ELR (cell line): ENCODE results near the gene HAUS8.
"Not testable (repeated sequence)": the region's sequence is repeated elsewhere in the genome, so short reads cannot be mapped to it uniquely, and the experiment has no call there.

ENCODE experiments used
- DNase-seq: peaks from one replicate; pipeline ENCODE4 v3.0.0-alpha.2; 2015; ENCODE audit warnings: low read depth

Gene HAUS8

DNA sequence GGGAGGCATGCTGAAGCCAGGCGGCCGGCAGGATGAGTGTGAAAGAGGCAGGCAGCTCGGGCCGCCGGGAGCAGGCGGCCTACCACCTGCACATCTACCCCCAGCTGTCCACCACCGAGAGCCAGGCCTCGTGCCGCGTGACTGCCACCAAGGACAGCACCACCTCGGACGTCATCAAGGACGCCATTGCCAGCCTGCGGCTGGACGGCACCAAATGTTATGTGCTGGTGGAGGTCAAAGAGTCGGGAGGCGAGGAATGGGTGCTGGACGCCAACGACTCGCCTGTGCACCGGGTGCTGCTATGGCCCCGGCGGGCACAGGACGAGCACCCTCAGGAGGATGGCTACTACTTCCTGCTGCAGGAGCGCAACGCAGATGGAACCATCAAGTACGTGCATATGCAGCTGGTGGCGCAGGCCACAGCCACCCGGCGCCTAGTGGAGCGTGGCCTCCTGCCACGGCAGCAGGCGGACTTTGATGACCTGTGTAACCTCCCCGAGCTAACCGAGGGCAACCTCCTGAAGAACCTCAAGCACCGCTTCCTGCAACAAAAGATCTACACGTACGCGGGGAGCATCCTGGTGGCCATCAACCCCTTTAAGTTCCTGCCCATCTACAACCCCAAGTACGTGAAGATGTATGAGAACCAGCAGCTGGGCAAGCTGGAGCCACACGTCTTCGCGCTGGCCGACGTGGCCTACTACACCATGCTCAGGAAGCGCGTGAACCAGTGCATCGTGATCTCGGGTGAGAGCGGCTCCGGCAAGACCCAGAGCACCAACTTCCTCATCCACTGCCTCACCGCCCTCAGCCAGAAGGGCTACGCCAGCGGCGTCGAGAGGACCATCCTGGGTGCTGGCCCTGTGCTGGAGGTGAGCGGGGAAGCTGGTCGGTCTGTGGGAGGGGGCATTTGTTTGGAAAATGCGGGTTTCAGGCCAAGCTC, 26.7 kb upstream of the HAUS8 start:
- no peak for DNase-seq

DNA sequence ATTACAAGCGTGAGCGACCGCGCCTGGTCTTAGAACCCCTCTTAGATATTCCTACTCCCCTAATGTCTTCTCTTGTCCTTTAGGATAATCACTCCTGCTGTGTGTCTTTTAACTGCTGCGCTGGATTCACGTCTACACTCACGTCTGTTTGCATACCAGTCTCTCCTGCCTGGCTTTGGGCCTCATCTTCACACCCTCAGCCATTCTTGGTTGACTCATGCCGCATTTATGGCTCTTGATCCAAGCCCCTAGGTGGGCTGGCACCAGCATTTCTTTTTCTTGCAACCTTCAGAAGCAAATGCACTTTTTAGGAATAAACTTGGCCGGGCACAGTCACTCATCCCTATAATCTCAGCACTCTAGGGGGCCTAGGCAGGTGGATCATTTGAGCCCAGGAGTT, 23.1 kb upstream of the HAUS8 start:
- no peak for DNase-seq

DNA sequence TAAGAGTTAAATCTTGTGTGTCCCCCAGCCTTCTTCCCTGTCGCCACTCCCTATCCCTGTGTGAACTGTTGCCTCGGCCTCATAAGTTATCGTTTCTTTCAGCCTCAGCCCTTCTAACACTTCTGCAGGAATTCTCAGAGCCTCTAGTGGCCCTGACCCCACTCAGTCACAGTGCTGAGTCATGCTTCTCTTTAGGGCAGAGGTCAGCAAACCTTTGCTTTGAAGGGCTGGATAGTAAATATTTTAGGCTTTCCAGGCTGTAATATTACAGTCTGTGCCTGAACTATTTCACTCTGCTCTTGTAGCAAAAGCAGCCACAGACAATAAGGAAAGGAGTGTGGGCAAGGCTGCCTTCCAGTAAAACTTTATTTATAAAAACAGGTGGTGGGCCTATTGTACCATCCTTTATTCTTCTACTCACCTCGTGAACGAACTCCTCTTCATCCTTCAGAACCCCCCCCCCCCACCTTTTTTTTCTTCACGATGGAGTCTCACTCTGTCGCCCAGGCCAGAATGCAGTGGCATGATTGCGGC, 22.4 kb upstream of the HAUS8 start:
- DNase-seq, result peak; percentile 71

DNA sequence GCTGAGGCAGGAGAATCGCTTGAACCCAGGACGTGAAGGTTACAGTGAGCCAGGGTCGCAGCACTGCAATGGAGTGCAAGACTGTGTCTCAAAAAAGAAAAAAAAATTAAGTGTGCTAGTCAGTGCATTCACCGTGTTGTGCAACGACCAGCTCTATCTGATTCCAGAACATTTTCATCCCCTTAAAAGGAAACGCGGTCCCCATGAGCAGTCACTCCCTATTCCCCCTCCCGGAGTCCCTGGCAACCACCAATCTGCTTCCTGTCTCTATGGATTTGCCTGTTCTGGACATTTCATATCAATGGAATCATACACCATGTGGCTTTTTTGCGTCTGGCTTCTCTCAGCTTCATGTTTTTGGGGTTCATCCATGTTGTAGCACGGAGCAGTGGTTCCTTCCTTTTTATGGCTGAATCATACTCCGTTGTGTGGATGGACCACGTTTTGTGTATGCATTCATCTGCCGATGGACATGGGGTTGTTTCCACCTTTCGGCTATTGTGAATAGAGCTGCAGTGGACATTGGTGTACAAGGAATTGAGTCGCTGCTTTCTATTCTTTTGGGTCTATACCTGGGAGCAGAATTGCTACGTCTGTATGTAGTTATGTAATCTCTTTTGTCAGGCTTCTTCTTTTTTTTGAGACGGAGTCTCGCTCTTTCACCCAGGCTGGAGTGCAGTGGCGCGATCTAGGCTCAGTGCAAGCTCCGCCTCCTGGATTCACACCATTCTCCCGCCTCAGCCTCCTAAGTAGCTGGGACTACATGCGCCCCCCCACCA, 20.1 kb upstream of the HAUS8 start:
- DNase-seq, result no peak

DNA sequence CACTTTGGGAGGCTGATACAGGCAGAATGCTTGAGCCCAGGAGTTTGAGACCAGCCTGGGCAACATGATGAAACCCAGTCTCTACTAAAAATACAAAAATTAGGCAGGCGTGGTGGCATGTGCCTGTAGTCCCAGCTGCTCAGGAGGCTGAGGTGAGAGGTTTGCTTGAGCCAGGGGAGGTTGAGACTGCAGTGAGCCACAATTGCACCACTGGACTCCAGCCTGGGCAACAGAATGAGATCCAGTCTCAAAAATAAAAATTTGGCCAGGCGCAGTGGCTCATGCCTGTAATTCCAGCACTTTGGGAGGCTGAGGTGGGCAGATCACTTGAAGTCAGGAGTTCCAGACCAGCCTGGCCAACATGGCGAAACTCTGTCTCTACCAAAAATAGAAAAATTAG, 19.4 kb upstream of the HAUS8 start:
- DNase-seq, result not testable (repeated sequence)

DNA sequence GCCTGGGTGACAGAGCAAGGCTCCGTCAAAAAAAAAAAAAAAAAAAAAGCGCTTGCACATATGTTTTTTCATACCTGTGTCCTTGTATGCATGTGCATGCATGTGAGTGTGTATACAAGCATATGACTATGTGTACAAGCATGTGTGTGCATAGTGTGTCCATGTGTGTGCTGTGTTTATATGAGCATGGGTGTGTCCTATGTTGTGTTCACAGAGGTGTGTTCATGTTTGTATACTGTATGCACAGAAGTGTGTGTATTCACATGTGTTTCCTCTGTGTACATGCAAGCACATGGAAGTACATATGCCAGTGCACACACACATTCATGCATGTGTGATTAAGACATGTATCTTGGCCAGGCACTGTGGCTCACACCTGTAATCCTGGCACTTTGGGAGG, 17.4 kb upstream of the HAUS8 start:
- DNase-seq, result no peak

DNA sequence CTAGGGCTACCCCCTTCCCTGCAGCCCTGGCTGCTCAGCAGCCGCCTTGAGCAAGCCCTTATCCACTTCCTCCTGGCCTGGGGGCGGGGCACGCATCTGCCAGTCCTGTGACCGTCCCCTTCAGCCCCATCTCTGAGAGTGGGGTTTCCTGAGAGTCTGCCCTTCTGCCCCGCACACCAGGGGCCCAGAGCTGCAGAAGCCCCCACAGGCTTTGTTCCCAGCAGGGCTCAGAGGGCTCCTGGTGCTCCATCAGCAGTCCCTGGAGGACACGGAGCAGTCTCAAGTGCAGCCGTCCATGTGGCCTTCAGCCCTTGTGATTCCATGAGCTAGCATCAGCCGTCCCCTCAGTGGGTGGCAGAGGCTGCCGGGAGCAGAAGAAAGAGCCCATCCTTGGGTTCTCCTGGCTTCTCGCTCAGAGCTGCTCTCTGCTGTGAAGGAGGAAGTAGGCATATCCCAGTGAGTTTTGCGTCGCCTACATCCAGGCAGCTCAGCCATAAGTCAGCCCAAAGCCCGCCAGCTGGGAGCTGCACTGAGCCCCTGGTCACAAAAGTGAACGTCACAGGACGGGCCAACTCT, 16.6 kb upstream of the HAUS8 start:
- no peak for DNase-seq

DNA sequence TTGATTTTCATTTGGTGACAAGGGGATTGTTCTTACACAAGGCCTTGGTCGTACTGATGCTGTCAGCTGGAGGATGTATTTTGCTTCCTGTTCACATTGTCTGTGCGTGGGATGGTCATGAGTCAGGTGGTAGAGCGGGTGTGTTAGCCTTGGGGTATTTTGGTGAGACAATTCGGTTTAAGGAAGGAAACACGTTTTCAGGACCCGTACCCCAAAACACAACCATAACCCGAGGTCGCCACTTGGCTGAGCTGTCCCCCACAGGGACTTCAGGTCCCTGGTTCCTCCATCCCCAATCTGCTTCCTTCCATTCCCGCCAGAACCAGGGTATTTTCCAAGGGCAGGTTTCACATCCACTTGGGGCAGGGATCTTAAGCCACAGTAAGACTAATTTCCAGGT, 15.3 kb upstream of the HAUS8 start:
- peak; percentile 87 for DNase-seq

DNA sequence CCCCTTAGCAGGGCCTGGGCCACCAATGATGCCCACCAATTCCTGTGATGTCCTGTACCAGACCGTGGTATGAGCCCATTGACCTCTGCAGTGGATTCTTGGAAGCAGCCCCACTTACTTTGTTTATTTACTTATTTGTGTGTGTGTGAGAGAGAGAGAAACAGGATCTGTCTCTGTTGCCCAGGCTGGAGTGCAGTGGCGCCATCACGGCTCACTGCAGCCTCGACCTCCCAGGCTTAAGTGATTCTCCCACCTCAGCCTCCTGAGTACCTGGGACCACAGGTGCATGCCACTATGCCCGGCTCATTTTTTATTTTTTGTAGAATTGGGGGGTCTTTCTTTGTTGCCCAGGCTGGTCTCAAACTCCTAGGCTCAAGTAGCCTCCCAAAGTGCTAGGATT, 13.3 kb upstream of the HAUS8 start:
- DNase-seq, result no peak

DNA sequence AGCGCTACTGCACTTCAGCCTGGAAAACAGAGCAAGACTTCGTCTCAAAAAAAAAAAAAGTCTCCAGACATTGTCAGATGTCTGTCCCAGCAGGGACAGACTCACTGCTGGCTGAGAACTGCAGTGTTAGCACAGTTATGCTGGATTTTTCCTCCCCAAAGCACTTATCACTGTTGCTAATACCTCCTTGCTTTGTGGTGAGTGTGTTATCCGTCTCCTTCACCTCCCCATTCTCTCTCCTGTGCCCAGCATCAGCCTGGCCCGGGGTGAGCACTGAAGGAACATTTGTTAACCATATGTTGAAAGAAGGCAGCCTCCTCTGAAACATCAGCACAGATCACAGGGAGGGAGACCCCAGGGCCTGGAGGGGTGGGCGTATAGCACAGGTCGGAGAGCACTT, 11.6 kb upstream of the HAUS8 start:
- DNase-seq, result no peak

DNA sequence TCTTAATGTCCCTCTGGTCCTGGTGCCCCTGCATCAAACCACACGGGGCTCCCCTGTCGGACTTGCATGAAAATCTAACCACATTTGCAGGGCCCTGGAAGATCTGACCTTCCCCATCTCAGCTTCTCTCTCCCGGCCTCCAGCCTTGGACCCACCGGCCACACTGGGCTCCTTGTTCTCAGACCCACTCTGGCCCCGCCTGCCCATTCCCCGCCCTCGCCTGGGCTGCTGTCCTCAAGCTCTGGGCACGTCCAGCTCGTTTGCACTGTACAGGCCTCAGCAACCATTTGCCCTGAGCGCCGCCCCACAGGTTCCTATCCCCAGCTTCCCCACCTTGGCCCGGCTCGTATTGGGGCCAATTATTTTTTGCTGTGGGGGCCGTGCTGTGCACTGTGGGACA, 10.9 kb upstream of the HAUS8 start:
- no peak for DNase-seq

DNA sequence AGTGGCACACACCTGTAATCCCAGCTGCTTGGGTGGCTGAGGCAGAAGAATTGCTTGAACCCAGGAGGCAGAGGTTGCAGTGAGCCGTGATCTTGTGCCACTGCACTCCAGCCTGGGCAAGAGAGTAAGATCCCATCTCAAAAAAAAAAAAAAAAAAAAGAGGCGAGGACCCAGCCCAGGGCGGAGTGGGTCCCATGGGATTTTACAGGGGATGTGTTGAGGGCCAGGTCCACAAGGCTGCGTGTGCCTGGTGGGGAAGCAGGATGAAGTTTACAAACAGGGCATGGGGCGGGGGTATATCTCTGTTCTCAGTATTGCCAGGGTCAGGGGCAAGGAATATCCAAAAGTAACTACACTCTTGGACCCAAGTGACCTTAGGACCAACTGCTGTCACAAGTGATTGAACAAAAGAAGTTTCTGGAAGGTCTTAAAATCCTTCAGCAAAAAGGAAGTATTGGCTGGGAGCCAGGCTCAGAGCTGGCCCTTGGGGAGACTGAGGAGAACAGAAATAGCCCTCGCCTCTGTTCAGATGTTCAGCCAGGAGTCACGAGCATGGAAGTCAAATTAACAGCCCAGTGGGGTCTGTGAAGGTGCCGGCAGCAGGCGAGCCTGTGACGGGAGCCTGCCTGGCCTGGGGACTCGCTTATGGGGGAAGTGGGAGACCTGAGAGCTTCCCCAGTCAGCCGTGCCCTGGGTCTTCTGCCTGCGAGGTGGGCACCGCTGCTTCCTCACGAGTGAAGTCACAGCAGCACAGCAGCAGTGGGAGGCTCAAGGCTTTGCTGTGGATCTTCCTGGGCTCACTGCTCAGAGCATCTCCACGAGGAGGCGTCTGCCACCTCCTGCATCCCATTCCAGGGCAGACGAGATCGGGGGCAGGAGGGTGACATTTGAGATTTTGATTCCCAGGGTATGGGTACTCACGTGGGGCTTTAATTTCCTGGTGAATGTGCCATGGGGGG, 6.7 kb upstream of the HAUS8 start:
- no peak for DNase-seq

DNA sequence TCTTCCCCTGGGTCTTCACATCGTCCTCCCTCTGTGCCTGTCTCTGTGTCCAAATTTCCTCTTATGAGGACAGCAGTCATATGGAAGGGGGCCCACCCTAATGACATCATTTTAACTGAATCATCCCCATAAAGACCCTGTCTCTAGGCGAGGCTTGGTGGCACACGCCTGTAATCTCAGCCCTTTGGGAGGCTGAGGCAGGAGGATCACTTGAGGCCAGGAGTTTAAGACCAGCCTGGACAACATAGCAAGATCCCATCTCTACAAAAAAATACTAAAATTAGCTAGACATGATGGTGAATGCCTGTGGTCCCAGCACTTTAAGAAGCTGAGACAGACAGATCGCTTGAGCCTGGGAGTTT, 5.2 kb upstream of the HAUS8 start:
- no peak for DNase-seq

DNA sequence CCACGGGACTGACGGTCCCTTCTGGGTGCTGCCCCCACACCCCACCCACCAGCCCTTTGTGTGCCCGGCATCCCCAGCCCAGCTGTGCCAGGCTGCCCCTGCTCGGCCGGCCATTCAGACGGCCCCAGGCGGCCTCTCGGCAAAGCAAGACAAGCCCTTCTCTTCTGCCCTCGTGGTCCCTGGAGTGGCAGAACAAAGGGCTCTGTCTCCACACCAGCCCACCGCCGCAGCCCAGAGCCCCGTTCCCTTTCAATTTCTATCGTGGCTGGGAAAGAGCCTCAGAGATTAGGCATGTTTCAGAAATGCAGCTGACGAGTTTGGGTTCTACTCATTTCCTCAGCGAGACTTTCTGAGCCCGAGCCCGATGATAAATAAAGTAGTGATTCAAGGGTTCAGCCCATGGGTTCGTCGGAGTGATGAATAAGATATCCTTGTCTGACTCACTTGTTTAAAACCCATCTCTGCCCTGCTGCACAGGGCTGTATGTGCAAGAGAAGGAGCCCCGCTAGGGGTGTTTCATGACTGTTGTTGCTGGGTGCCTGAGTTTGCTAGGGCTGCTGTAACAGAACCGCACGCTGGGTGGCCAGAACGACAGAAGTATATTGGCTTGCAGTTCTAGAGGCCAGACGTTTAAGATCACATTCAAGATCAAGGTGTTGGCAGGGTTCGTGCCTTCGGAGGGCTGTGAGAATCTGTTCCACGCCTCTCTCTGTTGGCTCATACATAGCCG, 4.6 kb upstream of the HAUS8 start:
- peak; percentile 99 for DNase-seq

DNA sequence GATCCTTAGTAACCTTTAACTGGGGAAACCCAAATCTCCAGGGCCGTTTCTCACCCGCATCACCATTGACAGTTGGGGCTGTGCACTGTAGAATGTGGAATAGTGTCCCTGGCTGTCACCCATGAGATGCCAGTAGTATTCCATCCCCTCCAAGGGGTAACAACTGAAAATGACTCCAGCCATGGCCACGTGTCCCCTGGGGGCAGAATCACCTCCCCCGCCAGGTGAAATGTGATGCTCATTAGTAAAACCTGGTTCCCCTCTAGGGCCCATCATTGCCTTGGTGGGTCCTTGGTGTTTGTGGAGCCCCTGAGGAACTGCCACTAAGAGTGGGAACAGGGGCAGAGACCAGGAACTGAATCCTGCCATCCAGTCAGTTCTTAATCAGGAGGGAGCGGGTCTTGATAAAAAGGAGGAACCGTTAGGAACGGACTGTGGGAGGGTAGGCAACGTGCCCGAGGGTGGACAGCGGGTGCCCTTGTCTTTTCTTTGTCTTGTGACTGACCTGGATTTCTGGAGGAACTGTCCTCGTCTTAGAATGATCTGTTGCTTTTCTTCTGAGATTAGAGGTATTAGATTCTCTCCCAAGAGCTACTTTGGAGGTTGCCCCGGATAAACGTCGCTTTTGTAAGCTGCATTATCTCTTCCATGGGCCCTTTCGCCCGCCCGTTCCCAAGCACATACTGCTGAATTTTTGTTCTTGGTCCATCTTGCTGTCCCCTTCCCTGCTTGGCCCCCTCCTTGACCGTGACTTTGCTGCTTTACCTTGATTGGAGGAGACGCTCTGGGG, 3.9 kb upstream of the HAUS8 start:
- no peak for DNase-seq

DNA sequence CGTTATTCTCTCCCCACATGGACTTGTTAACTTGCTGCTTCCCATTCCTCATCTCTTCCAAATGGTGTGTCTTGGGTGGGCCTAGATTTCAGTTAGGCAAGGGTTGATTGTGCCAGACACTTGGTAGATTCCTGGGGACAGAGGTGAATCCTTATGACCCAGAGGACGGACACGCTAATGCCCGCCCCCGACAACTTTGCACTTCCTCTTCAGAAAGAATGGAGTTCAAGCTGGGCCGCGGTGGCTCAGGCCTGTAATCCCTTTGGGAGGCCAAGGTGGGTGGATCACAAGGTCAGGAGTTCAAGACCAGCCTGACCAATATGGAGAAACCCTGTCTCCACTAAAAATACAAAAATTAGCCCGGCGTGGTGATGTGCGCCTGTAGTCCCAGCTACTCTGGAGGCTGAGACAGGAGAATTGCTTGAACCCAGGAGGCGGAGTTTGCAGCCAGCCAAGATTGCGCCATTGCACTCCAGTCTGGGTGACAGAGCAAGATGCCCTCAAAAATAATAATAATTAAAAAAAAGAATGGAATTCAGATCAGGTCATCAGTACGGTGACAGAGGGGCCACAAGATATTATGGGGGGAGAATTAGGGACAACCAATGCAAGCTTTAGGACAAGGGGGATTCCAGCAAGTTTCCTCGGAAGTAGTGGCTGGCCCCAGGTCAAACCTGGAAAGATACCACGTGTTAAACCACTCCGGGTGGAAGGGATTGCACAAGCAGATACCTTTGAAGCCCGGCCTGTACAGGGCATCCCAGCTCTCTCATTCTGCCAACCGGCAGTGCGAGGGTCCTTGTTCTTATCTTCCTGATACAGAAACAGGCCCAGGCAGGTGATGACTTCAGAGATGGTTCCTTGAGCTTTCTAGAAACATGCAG, 3.0 kb upstream of the HAUS8 start:
- DNase-seq, result peak; percentile 16

DNA sequence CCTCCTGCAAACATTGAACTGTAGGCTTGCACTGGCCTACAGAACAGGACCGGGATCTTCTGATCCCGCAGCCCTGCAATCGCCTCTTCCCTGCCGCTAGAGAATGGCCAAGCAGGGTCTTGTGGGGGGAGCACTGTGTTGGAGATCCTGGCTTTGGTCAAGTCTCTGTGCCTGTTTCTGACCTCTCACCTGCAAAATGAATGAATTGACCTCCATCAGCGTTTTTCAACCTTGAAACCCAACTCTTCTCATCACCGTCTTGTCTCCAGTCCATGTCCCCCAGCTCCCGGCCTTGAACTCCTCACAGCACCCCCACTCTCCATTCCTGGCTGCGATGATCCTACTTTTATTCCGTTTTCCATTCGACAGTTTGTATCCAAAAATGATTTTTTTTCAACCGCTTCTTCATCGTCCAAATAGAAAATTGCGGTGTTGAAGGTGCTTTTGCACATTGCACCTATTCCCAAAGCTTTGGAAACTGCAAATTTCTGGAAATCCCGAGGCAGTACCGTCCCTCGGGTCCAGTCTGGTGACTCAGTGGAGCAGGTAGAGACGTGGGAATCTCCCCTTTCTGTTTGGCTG, 2.3 kb upstream of the HAUS8 start:
- no peak for DNase-seq

DNA sequence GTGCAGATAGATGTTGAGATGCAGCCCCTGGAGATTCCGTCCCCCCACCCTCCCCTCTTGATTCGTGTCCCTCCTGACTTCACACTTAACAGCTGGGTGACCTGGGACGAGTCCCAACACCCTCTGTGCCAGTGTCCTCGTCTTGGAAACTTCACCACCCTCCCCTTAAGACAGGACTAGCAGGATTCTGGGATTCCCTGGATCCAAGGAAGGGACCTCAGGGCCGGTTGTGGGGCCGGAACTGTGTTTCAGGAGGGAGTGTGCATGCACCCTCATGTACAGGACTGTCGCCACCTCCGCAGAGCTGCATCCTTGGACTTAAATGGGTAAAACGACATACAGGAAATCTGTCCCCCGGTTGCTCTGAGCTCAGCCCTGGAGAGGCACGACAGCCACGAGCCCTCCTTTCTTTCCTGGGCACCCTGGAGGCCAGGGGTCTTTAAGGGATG, 1.3 kb upstream of the HAUS8 start:
- DNase-seq, result peak; percentile 45
